ENCODE results near the gene FAM53A. TPM values are rescaled to one million over a fixed set of nuclear protein-coding genes. Genes with fewer than 3 reads are reported as not detected.
"Not testable (repeated sequence)": the region's sequence is repeated elsewhere in the genome, so short reads cannot be mapped to it uniquely, and the experiment has no call there.

Gene FAM53A
- total and polyA plus RNA-seq, 2 experiments from 2014 or later: 4.7 to 6.8 TPM

- TF ChIP-seq CTCF (IDR thresholded peaks at IDR 0.05; ENCODE audit: poor library complexity) (no peak), EZH2 (IDR thresholded peaks at IDR 0.05; ENCODE audit: borderline replicate concordance) (no peak), EZH2phosphoT487 (IDR thresholded peaks at IDR 0.05; ENCODE audit: low read depth, severe bottlenecking, unreplicated experiment) (no peak)
- Histone ChIP-seq H3K27me3 (no peaks in the 10 kb centered on the region), H3K36me3 (replicated peaks; ENCODE audit: insufficient read depth, low read depth) (no peaks in the 10 kb centered on the region), H3K9me3 (ENCODE audit: low read depth) (no peaks in the 10 kb centered on the region), H3K4me3 (no peak overlapping the region), H3K4me2 (no peak overlapping the region), H3K79me2 (peaks cover 92% of the 10 kb centered on the region), H3K4me1 (ENCODE audit: insufficient read depth) (peaks cover 31% of the 10 kb centered on the region), H3K27ac (no peak overlapping the region), H4K20me1 (ENCODE audit: insufficient read depth, poor library complexity, severe bottlenecking) (peaks cover 50% of the 10 kb centered on the region), H3K9me2 (replicated peaks; ENCODE audit: insufficient read depth) (no peaks in the 10 kb centered on the region), H2AFZ (no peak overlapping the region)
- 96% methylated on average over 6 of the region's 6 CpGs for WGBS (ENCODE audit: low lambda C conversion rate, missing lambda C conversion rate)
- DNase-seq (ENCODE audit: low spot score): no peak
Measured at GRCh38 chr4:1705732-1706131, 21.6 kb upstream of the FAM53A start.

- DNase-seq (ENCODE audit: low spot score): no peak
- Histone ChIP-seq H4K20me1 (ENCODE audit: insufficient read depth, poor library complexity, severe bottlenecking) (peaks cover 43% of the 10 kb centered on the region), H3K4me3 (no peak overlapping the region), H3K9me3 (ENCODE audit: low read depth) (no peaks in the 10 kb centered on the region), H3K4me2 (no peak overlapping the region), H3K27me3 (no peaks in the 10 kb centered on the region), H3K27ac (no peak overlapping the region), H3K4me1 (ENCODE audit: insufficient read depth) (peaks cover 13% of the 10 kb centered on the region), H3K79me2 (peaks cover 93% of the 10 kb centered on the region), H3K36me3 (replicated peaks; ENCODE audit: insufficient read depth, low read depth) (no peaks in the 10 kb centered on the region), H2AFZ (no peak overlapping the region), H3K9me2 (replicated peaks; ENCODE audit: insufficient read depth) (no peaks in the 10 kb centered on the region)
- 86% methylated on average over 1 of the region's 1 CpG for WGBS (ENCODE audit: low lambda C conversion rate, missing lambda C conversion rate)
- TF ChIP-seq CTCF (IDR thresholded peaks at IDR 0.05; ENCODE audit: poor library complexity) (no peak), EZH2phosphoT487 (IDR thresholded peaks at IDR 0.05; ENCODE audit: low read depth, severe bottlenecking, unreplicated experiment) (no peak), EZH2 (IDR thresholded peaks at IDR 0.05; ENCODE audit: borderline replicate concordance) (no peak)
Measured at GRCh38 chr4:1703867-1704266, 19.8 kb upstream of the FAM53A start.

GRCh38 chr4:1701671-1702070 is 17.6 kb upstream of the FAM53A start:
- not testable (repeated sequence) for H3K36me3 ChIP-seq (replicated peaks; ENCODE audit: insufficient read depth, low read depth); H3K27me3 ChIP-seq; H2AFZ ChIP-seq; H3K4me2 ChIP-seq; H3K4me3 ChIP-seq; H3K9me2 ChIP-seq (replicated peaks; ENCODE audit: insufficient read depth); H3K27ac ChIP-seq; H3K4me1 ChIP-seq (ENCODE audit: insufficient read depth); H3K9me3 ChIP-seq (ENCODE audit: low read depth); DNase-seq (ENCODE audit: low spot score)
- WGBS (ENCODE audit: low lambda C conversion rate, missing lambda C conversion rate): 92% methylated on average over 8 of the region's 8 CpGs
- Histone ChIP-seq H3K79me2 (peaks cover 78% of the 10 kb centered on the region), H4K20me1 (ENCODE audit: insufficient read depth, poor library complexity, severe bottlenecking) (peaks cover 39% of the 10 kb centered on the region)

- no peaks in the 10 kb centered on the region for H3K36me3 ChIP-seq (replicated peaks; ENCODE audit: insufficient read depth, low read depth)
- no peaks in the 10 kb centered on the region for H3K27me3 ChIP-seq
- DNase-seq (ENCODE audit: low spot score): no peak
- no peak overlapping the region for H2AFZ ChIP-seq
- WGBS (ENCODE audit: low lambda C conversion rate, missing lambda C conversion rate): 93% methylated on average over 5 of the region's 5 CpGs
- peaks cover 7% of the 10 kb centered on the region for H4K20me1 ChIP-seq (ENCODE audit: insufficient read depth, poor library complexity, severe bottlenecking)
- H3K79me2 ChIP-seq: peaks cover 23% of the 10 kb centered on the region
- no peaks in the 10 kb centered on the region for H3K9me3 ChIP-seq (ENCODE audit: low read depth)
- no peak overlapping the region for H3K4me3 ChIP-seq
- H3K27ac ChIP-seq: no peak overlapping the region
- no peak overlapping the region for H3K4me2 ChIP-seq
- no peaks in the 10 kb centered on the region for H3K9me2 ChIP-seq (replicated peaks; ENCODE audit: insufficient read depth)
- H3K4me1 ChIP-seq (ENCODE audit: insufficient read depth): no peaks in the 10 kb centered on the region
- TF ChIP-seq EZH2 (IDR thresholded peaks at IDR 0.05; ENCODE audit: borderline replicate concordance): no peak
- TF ChIP-seq CTCF (IDR thresholded peaks at IDR 0.05; ENCODE audit: poor library complexity): no peak
- no peak for TF ChIP-seq EZH2phosphoT487 (IDR thresholded peaks at IDR 0.05; ENCODE audit: low read depth, severe bottlenecking, unreplicated experiment)
Measured at GRCh38 chr4:1695913-1696312, 11.8 kb upstream of the FAM53A start.
